Fibroblast of lung (primary cell): Measurements from ENCODE around the gene GON7.

ENCODE experiments used
- CTCF ChIP-seq, 2 donors: IDR thresholded peaks in 1 of 2; conservative IDR thresholded peaks in 1 of 2; 1 replicate in 1 of 2; 2 replicates in 1 of 2; pipeline ENCODE4 v1.5.1; 2011 to 2012; ENCODE audit warnings: low read length in 2 of 2, control low read depth in 1 of 2, inconsistent platforms in 1 of 2, low read depth in 1 of 2, mild to moderate bottlenecking in 1 of 2
- EZH2 ChIP-seq: IDR thresholded peaks from 2 replicates; pipeline ENCODE4 v1.5.1; 2012; ENCODE audit warnings: low read length, control low read depth, mild to moderate bottlenecking; ENCODE audit errors: missing control alignments

GRCh38 chr14:93183596-93184317 is 23.1 kb downstream of the GON7 start:
- TF ChIP-seq CTCF (conservative IDR thresholded peaks at IDR 0.05 in 1 of 2, IDR thresholded peaks at IDR 0.05 in 1 of 2; ENCODE audit: low read depth in 1 of 2, low read length in 2 of 2) (no peak), EZH2 (no peak)
